ENCODE results near the gene PPP2R2B.

Gene PPP2R2B

GRCh38 chr5:146910239-146910638, 31.7 kb upstream of the PPP2R2B start:
- no peak overlapping the region for H3K4me3 ChIP-seq (ENCODE audit: low read depth, low read length)
- no peak for DNase-seq (ENCODE audit: low read depth)
- no peak for TF ChIP-seq CTCF (conservative IDR thresholded peaks at IDR 0.05; ENCODE audit: low read depth, low read length)

GRCh38 chr5:146909255-146910068, 30.9 kb upstream of the PPP2R2B start:
- H3K4me3 ChIP-seq (ENCODE audit: low read depth, low read length): no peak overlapping the region

GRCh38 chr5:146906803-146907202, 28.2 kb upstream of the PPP2R2B start:
- TF ChIP-seq CTCF (conservative IDR thresholded peaks at IDR 0.05; ENCODE audit: low read depth, low read length): peak; percentile 5
- no peak for DNase-seq (ENCODE audit: low read depth)
- no peak overlapping the region for H3K4me3 ChIP-seq (ENCODE audit: low read depth, low read length)

More at GRCh38 chr5:146909255-146910068, 30.9 kb upstream of the PPP2R2B start:
- no peak for TF ChIP-seq CTCF (conservative IDR thresholded peaks at IDR 0.05; ENCODE audit: low read depth, low read length)
- DNase-seq (ENCODE audit: low read depth): no peak

GRCh38 chr5:146904890-146905289, 26.3 kb upstream of the PPP2R2B start:
- no peak overlapping the region for H3K4me3 ChIP-seq (ENCODE audit: low read depth, low read length)
- no peak for DNase-seq (ENCODE audit: low read depth)
- no peak for TF ChIP-seq CTCF (conservative IDR thresholded peaks at IDR 0.05; ENCODE audit: low read depth, low read length)

GRCh38 chr5:146903789-146904188, 25.2 kb upstream of the PPP2R2B start:
- DNase-seq (ENCODE audit: low read depth): no peak
- TF ChIP-seq CTCF (conservative IDR thresholded peaks at IDR 0.05; ENCODE audit: low read depth, low read length): no peak
- no peak overlapping the region for H3K4me3 ChIP-seq (ENCODE audit: low read depth, low read length)

- no peak overlapping the region for H3K4me3 ChIP-seq (ENCODE audit: low read depth, low read length)
- DNase-seq (ENCODE audit: low read depth): no peak
- TF ChIP-seq CTCF (conservative IDR thresholded peaks at IDR 0.05; ENCODE audit: low read depth, low read length): no peak
Measured at GRCh38 chr5:146902471-146902870, 23.9 kb upstream of the PPP2R2B start.

- no peak overlapping the region for H3K4me3 ChIP-seq (ENCODE audit: low read depth, low read length)
- DNase-seq (ENCODE audit: low read depth): no peak
- no peak for TF ChIP-seq CTCF (conservative IDR thresholded peaks at IDR 0.05; ENCODE audit: low read depth, low read length)
Measured at GRCh38 chr5:146897061-146897460, 18.5 kb upstream of the PPP2R2B start.
